ENCODE results near the gene FAAH2.

FAAH2 gene

GRCh38 chrX:57516491-57516890 lies 230.0 kb downstream of the FAAH2 start:
- no peak overlapping the region for H3K4me3 ChIP-seq (ENCODE audit: low read depth, low read length)
- in situ Hi-C loops (cut with HindIII; ENCODE audit: low sequenced_read_pairs) = no loop called here
- no peak for DNase-seq (ENCODE audit: low read depth, low spot score)
- TF ChIP-seq CTCF (IDR thresholded peaks at IDR 0.05; ENCODE audit: low read depth, low read length) = no peak

GRCh38 chrX:57519578-57520118 lies 233.1 kb downstream of the FAAH2 start:
- in situ Hi-C loops (cut with HindIII; ENCODE audit: low sequenced_read_pairs) = no loop called here
- TF ChIP-seq CTCF (IDR thresholded peaks at IDR 0.05; ENCODE audit: low read depth, low read length) = no peak
- DNase-seq (ENCODE audit: low read depth, low spot score) = no peak
- no peak overlapping the region for H3K4me3 ChIP-seq (ENCODE audit: low read depth, low read length)

GRCh38 chrX:57528670-57529255 lies 242.3 kb downstream of the FAAH2 start:
- DNase-seq (ENCODE audit: low read depth, low spot score) = no peak
- TF ChIP-seq CTCF (IDR thresholded peaks at IDR 0.05; ENCODE audit: low read depth, low read length) = no peak
- in situ Hi-C loops (cut with HindIII; ENCODE audit: low sequenced_read_pairs) = no loop called here

More at GRCh38 chrX:57528670-57529255, 242.3 kb downstream of the FAAH2 start:
- H3K4me3 ChIP-seq (ENCODE audit: low read depth, low read length) = no peak overlapping the region

All from astrocyte of the spinal cord (primary cell).